Measurements from ENCODE around the gene NBEAL1.
"Not testable (repeated sequence)": the region's sequence is repeated elsewhere in the genome, so short reads cannot be mapped to it uniquely, and the experiment has no call there.

The NBEAL1 gene

DNA sequence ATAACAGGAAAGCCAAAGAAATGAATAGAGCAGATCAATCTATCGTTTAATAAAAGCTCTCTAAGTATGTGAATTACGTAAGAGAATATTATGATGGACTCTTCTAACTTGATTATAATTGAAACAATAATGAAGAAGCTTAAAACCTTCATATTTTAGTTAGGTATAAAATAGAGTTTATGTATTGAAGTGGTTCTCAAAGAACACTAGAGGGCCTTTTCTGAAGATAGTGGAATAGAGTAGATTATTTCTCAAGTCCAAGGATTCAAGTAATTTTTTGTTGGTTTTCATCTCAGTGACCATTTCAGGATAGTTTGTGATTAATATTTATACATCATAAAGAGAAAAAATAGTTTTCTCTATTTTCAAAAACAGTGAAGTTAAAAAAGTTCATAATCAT, 97.7 kb downstream of the NBEAL1 start:
- Histone ChIP-seq H4K20me1 (ENCODE audit: insufficient read depth, low read length, poor library complexity, severe bottlenecking) (no peaks in the 10 kb centered on the region), H3K9me2 (replicated peaks; ENCODE audit: low read depth, low read length) (no peaks in the 10 kb centered on the region), H3K27me3 (ENCODE audit: insufficient read depth, low read length, poor library complexity, severe bottlenecking) (no peaks in the 10 kb centered on the region), H3K9ac (ENCODE audit: low read depth, low read length, poor library complexity, severe bottlenecking) (no peak overlapping the region), H3K9me3 (ENCODE audit: insufficient read depth, low read depth, low read length) (no peaks in the 10 kb centered on the region), H3F3A (ENCODE audit: low read depth) (peaks cover 7% of the 10 kb centered on the region), H2AFZ (ENCODE audit: low read length) (no peak overlapping the region), H3K36me3 (ENCODE audit: insufficient read depth, low read length) (no peaks in the 10 kb centered on the region), H3K4me1 (ENCODE audit: insufficient read depth, low read length, poor library complexity, severe bottlenecking) (peaks cover 9% of the 10 kb centered on the region), H3K79me2 (ENCODE audit: insufficient read depth, low read length) (no peaks in the 10 kb centered on the region), H3K4me2 (ENCODE audit: low read depth, low read length, poor library complexity, severe bottlenecking) (no peak overlapping the region), H3K4me3 (ENCODE audit: low read length, poor library complexity, severe bottlenecking) (no peak overlapping the region)
- no peak for TF ChIP-seq EZH2phosphoT487 (IDR thresholded peaks at IDR 0.05; ENCODE audit: borderline replicate concordance)
- TF ChIP-seq, protein P1, sequence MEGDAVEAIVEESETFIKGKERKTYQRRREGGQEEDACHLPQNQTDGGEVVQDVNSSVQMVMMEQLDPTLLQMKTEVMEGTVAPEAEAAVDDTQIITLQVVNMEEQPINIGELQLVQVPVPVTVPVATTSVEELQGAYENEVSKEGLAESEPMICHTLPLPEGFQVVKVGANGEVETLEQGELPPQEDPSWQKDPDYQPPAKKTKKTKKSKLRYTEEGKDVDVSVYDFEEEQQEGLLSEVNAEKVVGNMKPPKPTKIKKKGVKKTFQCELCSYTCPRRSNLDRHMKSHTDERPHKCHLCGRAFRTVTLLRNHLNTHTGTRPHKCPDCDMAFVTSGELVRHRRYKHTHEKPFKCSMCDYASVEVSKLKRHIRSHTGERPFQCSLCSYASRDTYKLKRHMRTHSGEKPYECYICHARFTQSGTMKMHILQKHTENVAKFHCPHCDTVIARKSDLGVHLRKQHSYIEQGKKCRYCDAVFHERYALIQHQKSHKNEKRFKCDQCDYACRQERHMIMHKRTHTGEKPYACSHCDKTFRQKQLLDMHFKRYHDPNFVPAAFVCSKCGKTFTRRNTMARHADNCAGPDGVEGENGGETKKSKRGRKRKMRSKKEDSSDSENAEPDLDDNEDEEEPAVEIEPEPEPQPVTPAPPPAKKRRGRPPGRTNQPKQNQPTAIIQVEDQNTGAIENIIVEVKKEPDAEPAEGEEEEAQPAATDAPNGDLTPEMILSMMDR (conservative IDR thresholded peaks at IDR 0.05; ENCODE audit: low read length), result 0 out of 2 replicates have a peak, but pooled peaks have one; percentile 28

DNA sequence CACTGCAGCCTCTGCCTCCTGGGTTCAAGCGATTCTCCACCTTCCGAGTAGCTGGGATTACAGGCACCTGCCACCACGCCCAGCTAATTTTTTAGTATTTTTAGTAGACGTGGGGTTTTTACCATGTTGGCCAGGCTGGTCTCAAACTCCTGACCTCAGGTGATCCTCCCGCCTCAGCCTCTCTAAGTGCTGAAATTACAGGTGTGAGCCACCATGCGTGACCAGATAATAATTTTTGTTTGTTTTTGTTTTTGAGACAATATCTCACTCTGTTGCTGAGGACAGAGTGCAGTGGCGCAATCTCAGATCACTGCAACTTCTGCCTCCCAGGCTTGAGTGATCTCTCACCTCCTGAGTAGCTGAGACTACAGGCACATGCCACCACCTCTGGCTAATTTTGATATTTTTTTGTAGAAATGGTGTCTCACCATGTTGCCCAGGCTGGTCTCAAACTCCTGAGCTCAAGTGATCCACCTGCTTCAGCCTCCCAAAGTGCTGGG, 100.6 kb downstream of the NBEAL1 start:
- not testable (repeated sequence) for H3K9me3 ChIP-seq (ENCODE audit: insufficient read depth, low read depth, low read length); H3K4me2 ChIP-seq (ENCODE audit: low read depth, low read length, poor library complexity, severe bottlenecking); H3K27me3 ChIP-seq (ENCODE audit: insufficient read depth, low read length, poor library complexity, severe bottlenecking); H3K4me3 ChIP-seq (ENCODE audit: low read length, poor library complexity, severe bottlenecking); H3F3A ChIP-seq (ENCODE audit: low read depth); H3K9ac ChIP-seq (ENCODE audit: low read depth, low read length, poor library complexity, severe bottlenecking); H2AFZ ChIP-seq (ENCODE audit: low read length); H4K20me1 ChIP-seq (ENCODE audit: insufficient read depth, low read length, poor library complexity, severe bottlenecking); H3K9me2 ChIP-seq (replicated peaks; ENCODE audit: low read depth, low read length); H3K79me2 ChIP-seq (ENCODE audit: insufficient read depth, low read length); H3K4me1 ChIP-seq (ENCODE audit: insufficient read depth, low read length, poor library complexity, severe bottlenecking); H3K36me3 ChIP-seq (ENCODE audit: insufficient read depth, low read length)

DNA sequence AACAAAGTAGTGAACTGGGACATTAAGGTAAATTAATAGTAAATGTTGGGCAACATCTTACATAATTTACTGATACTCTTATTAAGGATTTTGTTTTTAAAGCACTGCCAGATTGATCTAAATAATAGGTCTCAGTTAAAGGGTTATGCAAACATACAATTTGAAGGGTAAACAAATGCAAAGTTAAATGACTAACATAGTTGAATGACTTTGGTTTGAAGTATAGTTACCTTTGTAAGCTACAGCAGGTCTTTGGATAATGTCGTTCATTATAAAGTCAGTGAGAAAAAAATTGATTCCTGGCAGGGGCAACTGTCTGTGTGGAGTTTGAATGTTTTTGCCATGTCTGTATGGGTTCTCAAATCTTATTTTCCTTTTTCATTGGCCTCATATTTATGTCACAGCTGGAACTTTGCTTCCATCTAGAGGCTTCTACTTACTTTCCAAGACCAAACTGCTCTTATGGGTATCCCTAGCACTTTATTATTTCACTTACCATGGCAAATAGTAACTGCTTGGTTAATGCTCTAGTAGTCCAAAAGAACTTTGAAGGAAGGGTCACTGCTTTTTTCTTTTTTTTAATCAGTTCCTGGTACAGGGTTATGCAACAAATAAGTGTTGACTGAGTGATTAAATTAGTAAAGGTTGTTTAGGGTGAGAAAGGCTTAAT, 107.8 kb downstream of the NBEAL1 start:
- Histone ChIP-seq H3K9ac (ENCODE audit: low read depth, low read length, poor library complexity, severe bottlenecking) (no peak overlapping the region), H3K9me3 (ENCODE audit: insufficient read depth, low read depth, low read length) (no peaks in the 10 kb centered on the region), H3K36me3 (ENCODE audit: insufficient read depth, low read length) (no peaks in the 10 kb centered on the region), H3F3A (ENCODE audit: low read depth) (no peaks in the 10 kb centered on the region), H3K27me3 (ENCODE audit: insufficient read depth, low read length, poor library complexity, severe bottlenecking) (no peaks in the 10 kb centered on the region), H2AFZ (ENCODE audit: low read length) (no peak overlapping the region), H3K4me1 (ENCODE audit: insufficient read depth, low read length, poor library complexity, severe bottlenecking) (no peaks in the 10 kb centered on the region), H3K4me2 (ENCODE audit: low read depth, low read length, poor library complexity, severe bottlenecking) (no peak overlapping the region), H3K4me3 (ENCODE audit: low read length, poor library complexity, severe bottlenecking) (no peak overlapping the region), H3K9me2 (replicated peaks; ENCODE audit: low read depth, low read length) (no peaks in the 10 kb centered on the region), H3K79me2 (ENCODE audit: insufficient read depth, low read length) (no peaks in the 10 kb centered on the region), H4K20me1 (ENCODE audit: insufficient read depth, low read length, poor library complexity, severe bottlenecking) (no peaks in the 10 kb centered on the region)
- TF ChIP-seq, protein P1 (conservative IDR thresholded peaks at IDR 0.05; ENCODE audit: low read length), result peak; percentile 48
- no peak for TF ChIP-seq EZH2phosphoT487 (IDR thresholded peaks at IDR 0.05; ENCODE audit: borderline replicate concordance)

DNA sequence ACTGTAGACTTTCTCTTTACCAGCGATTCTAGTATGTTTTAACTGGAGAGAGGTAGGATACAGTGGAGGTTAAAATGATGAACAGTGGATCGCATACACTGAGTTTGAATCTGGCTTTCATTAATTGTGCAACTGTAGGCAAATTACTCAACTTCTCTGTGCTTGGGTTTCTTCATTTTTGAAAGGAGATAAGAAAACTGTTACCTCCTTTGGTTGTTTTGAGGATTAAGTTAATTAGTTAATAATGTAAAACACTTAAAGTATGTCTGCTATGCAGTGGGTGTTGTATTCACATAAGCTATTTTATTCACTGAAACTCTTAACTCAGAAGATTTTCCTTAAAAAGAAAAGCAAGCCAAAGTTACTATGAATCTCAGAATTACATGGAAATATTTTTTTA, 112.3 kb downstream of the NBEAL1 start:
- H3K9me3 ChIP-seq (ENCODE audit: insufficient read depth, low read depth, low read length), result no peaks in the 10 kb centered on the region
- H3K9me2 ChIP-seq (replicated peaks; ENCODE audit: low read depth, low read length), result no peaks in the 10 kb centered on the region
- H2AFZ ChIP-seq (ENCODE audit: low read length), result no peak overlapping the region
- H3K27me3 ChIP-seq (ENCODE audit: insufficient read depth, low read length, poor library complexity, severe bottlenecking), result no peaks in the 10 kb centered on the region
- H3K4me2 ChIP-seq (ENCODE audit: low read depth, low read length, poor library complexity, severe bottlenecking), result no peak overlapping the region
- no peaks in the 10 kb centered on the region for H3K36me3 ChIP-seq (ENCODE audit: insufficient read depth, low read length)
- H3K9ac ChIP-seq (ENCODE audit: low read depth, low read length, poor library complexity, severe bottlenecking), result no peak overlapping the region
- no peaks in the 10 kb centered on the region for H3F3A ChIP-seq (ENCODE audit: low read depth)
- H4K20me1 ChIP-seq (ENCODE audit: insufficient read depth, low read length, poor library complexity, severe bottlenecking), result no peaks in the 10 kb centered on the region
- H3K4me3 ChIP-seq (ENCODE audit: low read length, poor library complexity, severe bottlenecking), result no peak overlapping the region
- no peaks in the 10 kb centered on the region for H3K4me1 ChIP-seq (ENCODE audit: insufficient read depth, low read length, poor library complexity, severe bottlenecking)
- no peak for TF ChIP-seq EZH2phosphoT487 (IDR thresholded peaks at IDR 0.05; ENCODE audit: borderline replicate concordance)
- TF ChIP-seq, protein P1 (conservative IDR thresholded peaks at IDR 0.05; ENCODE audit: low read length), result no peak
- H3K79me2 ChIP-seq (ENCODE audit: insufficient read depth, low read length), result no peaks in the 10 kb centered on the region
